NCI-H82 treated with DMSO at 0.1 percent for 48 hours (cell line): ENCODE results near the gene RBMS1.
A peak's percentile ranks its signal among the peaks of the same experiment; 100 is the strongest.
"Not testable (repeated sequence)": the region's sequence is repeated elsewhere in the genome, so short reads cannot be mapped to it uniquely, and the experiment has no call there.

ENCODE experiments used
- DNase-seq: peaks from one replicate; lab custom pipeline; 2025; ENCODE audit not compliant: unreplicated experiment; lab: John Stamatoyannopoulos, UW

The RBMS1 gene

GRCh38 chr2:160387558-160388262, 105.9 kb downstream of the RBMS1 start:
- DNase-seq = no peak

- DNase-seq = no peak
Observed at GRCh38 chr2:160384791-160385190, 108.8 kb downstream of the RBMS1 start.

- no peak for DNase-seq
Observed at GRCh38 chr2:160381425-160381951, 112.1 kb downstream of the RBMS1 start.

- no peak for DNase-seq
Observed at GRCh38 chr2:160380611-160381010, 113.0 kb downstream of the RBMS1 start.

- DNase-seq = no peak
Observed at GRCh38 chr2:160380000-160380570, 113.5 kb downstream of the RBMS1 start.

- DNase-seq = no peak
Observed at GRCh38 chr2:160379399-160379798, 114.2 kb downstream of the RBMS1 start.

GRCh38 chr2:160377204-160377995, 116.2 kb downstream of the RBMS1 start:
- DNase-seq = no peak

GRCh38 chr2:160376576-160376975, 117.0 kb downstream of the RBMS1 start:
- no peak for DNase-seq

- DNase-seq = no peak
Observed at GRCh38 chr2:160375802-160376469, 117.7 kb downstream of the RBMS1 start.

GRCh38 chr2:160375037-160375436, 118.6 kb downstream of the RBMS1 start:
- DNase-seq = no peak

- no peak for DNase-seq
Observed at GRCh38 chr2:160373666-160374065, 119.9 kb downstream of the RBMS1 start.

GRCh38 chr2:160373263-160373662, 120.3 kb downstream of the RBMS1 start:
- DNase-seq = no peak

- DNase-seq = no peak
Observed at GRCh38 chr2:160372585-160372984, 121.0 kb downstream of the RBMS1 start.

- no peak for DNase-seq
Observed at GRCh38 chr2:160372010-160372356, 121.6 kb downstream of the RBMS1 start.

- DNase-seq = peak; percentile 37
Observed at GRCh38 chr2:160371251-160372009, 122.2 kb downstream of the RBMS1 start.

GRCh38 chr2:160368988-160369930, 124.3 kb downstream of the RBMS1 start:
- no peak for DNase-seq

- DNase-seq = no peak
Observed at GRCh38 chr2:160367887-160368286, 125.7 kb downstream of the RBMS1 start.

- not testable (repeated sequence) for DNase-seq
Observed at GRCh38 chr2:160367139-160367538, 126.5 kb downstream of the RBMS1 start.

GRCh38 chr2:160366474-160366873, 127.1 kb downstream of the RBMS1 start:
- no peak for DNase-seq
